GM12865 (cell line): ENCODE data around the gene C1orf21.

Experiments
- DNase-seq: peaks from one replicate; pipeline ENCODE4 v3.0.0; 2010; ENCODE audit warnings: low read depth
- H3K4me3 ChIP-seq: 2 replicates; pipeline ENCODE4 v1.5.1; 2011; ENCODE audit warnings: mild to moderate bottlenecking, low read depth, low read length, control low read depth
- CTCF ChIP-seq: IDR thresholded peaks from 2 replicates; pipeline ENCODE4 v1.5.1; 2011; ENCODE audit warnings: low read length, control low read depth, low read depth, inconsistent platforms; ENCODE audit not compliant: insufficient read depth; ENCODE audit errors: missing control alignments

C1orf21 gene

GRCh38 chr1:184449916-184450315 is 63.1 kb downstream of the C1orf21 start:
- TF ChIP-seq CTCF, result no peak
- no peak for DNase-seq
- H3K4me3 ChIP-seq, result no peak overlapping the region

- no peak for DNase-seq
- no peak overlapping the region for H3K4me3 ChIP-seq
- TF ChIP-seq CTCF, result no peak
Observed at GRCh38 chr1:184455786-184456185, 69.0 kb downstream of the C1orf21 start.

- no peak for TF ChIP-seq CTCF
- no peak overlapping the region for H3K4me3 ChIP-seq
Observed at GRCh38 chr1:184456189-184456588, 69.4 kb downstream of the C1orf21 start.

GRCh38 chr1:184457500-184457899 is 70.7 kb downstream of the C1orf21 start:
- no peak overlapping the region for H3K4me3 ChIP-seq
- no peak for DNase-seq
- TF ChIP-seq CTCF, result no peak

More at GRCh38 chr1:184456189-184456588, 69.4 kb downstream of the C1orf21 start:
- DNase-seq, result peak; percentile 9

GRCh38 chr1:184461321-184461720 is 74.5 kb downstream of the C1orf21 start:
- TF ChIP-seq CTCF, result no peak
- no peak overlapping the region for H3K4me3 ChIP-seq
- no peak for DNase-seq

GRCh38 chr1:184462155-184462554 is 75.3 kb downstream of the C1orf21 start:
- peak; percentile 12 for DNase-seq
- no peak for TF ChIP-seq CTCF
- no peak overlapping the region for H3K4me3 ChIP-seq

- H3K4me3 ChIP-seq, result no peak overlapping the region
- TF ChIP-seq CTCF, result no peak
Observed at GRCh38 chr1:184462990-184463389, 76.2 kb downstream of the C1orf21 start.

More at GRCh38 chr1:184462990-184463389, 76.2 kb downstream of the C1orf21 start:
- no peak for DNase-seq
